IMR-90 (cell line): ENCODE data around the gene WNT3. TPM values are rescaled to one million over a fixed set of nuclear protein-coding genes. Genes with fewer than 3 reads are reported as not detected.

Experiments
- ATAC-seq: fragments of 200-7000 bp; cut with Tn5 transposase; 2 replicates; pipeline ENCODE4 v1.9.1; 2020; ENCODE audit warnings: low read depth, mild to moderate bottlenecking, moderate library complexity
- BruUV-seq: library from RNA; stranded (reverse); fragments of 400-500 nt; replicated peaks from 2 replicates; lab custom pipeline; 2021; lab: Mats Ljungman, UMichigan
- CTCF ChIA-PET: fragments of 300-600 bp; formaldehyde crosslinking; extraction: SDS; loops from one replicate; lab custom pipeline; 2021; ENCODE audit warnings: antibody characterized with exemption; lab: Yijun Ruan, JAX
- POLR2A ChIA-PET: fragments of 300-600 bp; sonication (Branson Sonifier 250); formaldehyde crosslinking; loops from one replicate; lab custom pipeline; 2022; ENCODE audit warnings: antibody characterized with exemption; ENCODE audit not compliant: unreplicated experiment; lab: Charles Lee
- DNase-seq: peaks from one replicate; pipeline ENCODE4 v3.0.0; 2013
- H2AFZ ChIP-seq: replicated peaks from 2 replicates; pipeline ENCODE3; 2013; ENCODE audit warnings: low read length, mild to moderate bottlenecking; ENCODE audit not compliant: poor library complexity
- H2AK5ac ChIP-seq: 2 replicates; pipeline ENCODE4 v1.6.1; 2013; ENCODE audit warnings: low read depth, low read length, inconsistent platforms
- H2AK9ac ChIP-seq: replicated peaks from 2 replicates; pipeline ENCODE3; 2013; ENCODE audit warnings: mild to moderate bottlenecking, low read depth, low read length, moderate library complexity; ENCODE audit not compliant: poor library complexity
- H2BK120ac ChIP-seq: 2 replicates; pipeline ENCODE4 v1.6.1; 2013; ENCODE audit warnings: low read depth, low read length, inconsistent platforms
- H2BK15ac ChIP-seq: 3 replicates; pipeline ENCODE4 v1.6.1; 2013; ENCODE audit warnings: low read depth, low read length, inconsistent platforms
- H2BK20ac ChIP-seq: 2 replicates; pipeline ENCODE4 v1.6.1; 2013; ENCODE audit warnings: low read depth, mild to moderate bottlenecking, inconsistent platforms, low read length, moderate library complexity
- H2BK5ac ChIP-seq: 2 replicates; pipeline ENCODE4 v1.6.1; 2013; ENCODE audit warnings: mild to moderate bottlenecking, low read depth, low read length, inconsistent platforms; ENCODE audit not compliant: poor library complexity, severe bottlenecking
- H3K14ac ChIP-seq: replicated peaks from 2 replicates; pipeline ENCODE4 v1.6.1; 2013; ENCODE audit warnings: low read depth, low read length, inconsistent platforms
- H3K18ac ChIP-seq: 2 replicates; pipeline ENCODE4 v1.6.1; 2013; ENCODE audit warnings: low read depth, low read length, control low read depth
- H3K23ac ChIP-seq: 2 replicates; pipeline ENCODE4 v1.6.1; 2013; ENCODE audit warnings: low read depth, low read length, inconsistent platforms
- H3K27ac ChIP-seq: 2 replicates; pipeline ENCODE4 v1.5.1; 2013; ENCODE audit warnings: mild to moderate bottlenecking, control low read depth, low read length; ENCODE audit not compliant: insufficient read depth
- H3K27me3 ChIP-seq: 2 replicates; pipeline ENCODE4 v1.6.1; 2013; ENCODE audit warnings: low read length; ENCODE audit not compliant: control insufficient read depth, insufficient read depth
- H3K36me3 ChIP-seq: 2 replicates; pipeline ENCODE4 v1.6.1; 2013; ENCODE audit warnings: low read length, mixed read lengths; ENCODE audit not compliant: control insufficient read depth, insufficient read depth
- H3K4ac ChIP-seq: 2 replicates; pipeline ENCODE4 v1.6.1; 2013; ENCODE audit warnings: low read depth, low read length, inconsistent platforms
- H3K4me1 ChIP-seq: 2 replicates; pipeline ENCODE4 v1.6.1; 2013; ENCODE audit warnings: low read length, mixed read lengths; ENCODE audit not compliant: control insufficient read depth, insufficient read depth
- H3K4me2 ChIP-seq: 2 replicates; pipeline ENCODE4 v1.6.1; 2013; ENCODE audit warnings: low read depth, mild to moderate bottlenecking, control low read depth, low read length, moderate library complexity
- H3K4me3 ChIP-seq: 2 replicates; pipeline ENCODE4 v1.5.1; 2013; ENCODE audit warnings: low read depth, mild to moderate bottlenecking, control low read depth, low read length, moderate library complexity; ENCODE audit not compliant: insufficient read depth
- H3K56ac ChIP-seq: 2 replicates; pipeline ENCODE4 v1.6.1; 2013; ENCODE audit warnings: low read length, inconsistent platforms; ENCODE audit not compliant: insufficient read depth; ENCODE audit errors: extremely low read depth
- H3K79me1 ChIP-seq, 2 experiments: 2 replicates each; pipeline ENCODE4 v1.6.1; 2013; ENCODE audit warnings: low read length in 2 of 2, inconsistent platforms in 1 of 2, low read depth in 1 of 2
- H3K9ac ChIP-seq: 2 replicates; pipeline ENCODE4 v1.6.1; 2013; ENCODE audit warnings: low read depth, low read length, control low read depth
- H3K9me1 ChIP-seq: 2 replicates; pipeline ENCODE4 v1.6.1; 2013; ENCODE audit warnings: low read length, inconsistent platforms; ENCODE audit not compliant: insufficient read depth
- H3K9me3 ChIP-seq: 2 replicates; pipeline ENCODE4 v1.6.1; 2013; ENCODE audit warnings: low read length; ENCODE audit not compliant: control insufficient read depth, insufficient read depth
- H4K20me1 ChIP-seq: 2 replicates; pipeline ENCODE4 v1.6.1; 2013; ENCODE audit warnings: low read length, inconsistent platforms; ENCODE audit not compliant: insufficient read depth
- H4K5ac ChIP-seq: 2 replicates; pipeline ENCODE4 v1.6.1; 2013; ENCODE audit warnings: mild to moderate bottlenecking, low read depth, low read length, control low read depth
- H4K8ac ChIP-seq, 2 experiments: 2 replicates each; pipeline ENCODE4 v1.6.1; 2013; ENCODE audit warnings: low read depth in 2 of 2, low read length in 2 of 2, control low read depth in 1 of 2, inconsistent platforms in 1 of 2
- H4K91ac ChIP-seq: 2 replicates; pipeline ENCODE4 v1.6.1; 2013; ENCODE audit warnings: low read depth, low read length, inconsistent platforms; ENCODE audit not compliant: insufficient read depth
- FOS ChIP-seq: fragments of 150-350 bp; IDR thresholded peaks from 2 replicates; pipeline ENCODE4 v1.6.1; 2016; ENCODE audit warnings: low read depth, low read length
- MAZ ChIP-seq: IDR thresholded peaks from 2 replicates; pipeline ENCODE4 v1.6.1; 2012; ENCODE audit warnings: low read depth, mild to moderate bottlenecking, low read length, improper control_type of control experiment, moderate library complexity, borderline replicate concordance
- RAD21 ChIP-seq: IDR thresholded peaks from 2 replicates; pipeline ENCODE4 v1.6.1; 2012; ENCODE audit warnings: low read length, improper control_type of control experiment
- RCOR1 ChIP-seq: IDR thresholded peaks from 2 replicates; pipeline ENCODE4 v1.6.1; 2012; ENCODE audit warnings: mild to moderate bottlenecking, low read length, improper control_type of control experiment; ENCODE audit not compliant: insufficient replicate concordance
- RFX5 ChIP-seq: IDR thresholded peaks from 2 replicates; pipeline ENCODE4 v1.8.0; 2012; ENCODE audit warnings: low read depth, mild to moderate bottlenecking, low read length, moderate library complexity
- WGBS, 2 experiments: methylation state at CpG; one replicate each; pipeline versions ENCODE4 v1.1.5 to v1.1.7; 2013; ENCODE audit warnings: missing lambda C conversion rate in 2 of 2; ENCODE audit not compliant: insufficient read length in 1 of 2; ENCODE audit errors: extremely low coverage in 2 of 2; 5-methylcytosine and 5-hydroxymethylcytosine counted together
- dilution Hi-C: fragments of 300-500 bp; cut with HindIII; formaldehyde crosslinking; loops from one replicate; pipeline ENCODE4 v1.14.3; 2018; ENCODE audit warnings: low sequenced_read_pairs; ENCODE audit not compliant: unreplicated experiment
- in situ Hi-C: fragments of 300-500 bp; cut with MboI; formaldehyde crosslinking; loops from 3 replicates; pipeline ENCODE4 v1.14.3; 2019; ENCODE audit warnings: low sequenced_read_pairs, inconsistent platforms, mixed read lengths
- intact Hi-C: fragments of 100-400 bp; cut with micrococcal nuclease; formaldehyde crosslinking; loops from 2 replicates; pipeline ENCODE4 v1.10.0; 2022
- polyA plus RNA-seq, 3 experiments: library from polyadenylated mRNA; depleted of rRNA; stranded (reverse); fragments of >200 nt; gene quantifications; 2 replicates each; pipeline ENCODE4 v1.2.3, GENCODE V29; 2012; ENCODE audit warnings: low replicate concordance in 1 of 3
- total RNA-seq: library from RNA; depleted of rRNA; stranded (reverse); fragments of >200 nt; gene quantifications from 2 replicates; pipeline ENCODE4 v1.2.3, GENCODE V29; 2012
- TF ChIP-seq, protein P1 (sequence below): fragments of 150-350 bp; IDR thresholded peaks from 2 replicates; pipeline ENCODE4 v1.6.1; 2016; ENCODE audit warnings: low read depth, mild to moderate bottlenecking, low read length, moderate library complexity, borderline replicate concordance

Gene WNT3
- total and polyA plus RNA-seq, 2 of the 4 experiments (the other 2 are of a cell fraction): 0.72 to 1.0 TPM

DNA sequence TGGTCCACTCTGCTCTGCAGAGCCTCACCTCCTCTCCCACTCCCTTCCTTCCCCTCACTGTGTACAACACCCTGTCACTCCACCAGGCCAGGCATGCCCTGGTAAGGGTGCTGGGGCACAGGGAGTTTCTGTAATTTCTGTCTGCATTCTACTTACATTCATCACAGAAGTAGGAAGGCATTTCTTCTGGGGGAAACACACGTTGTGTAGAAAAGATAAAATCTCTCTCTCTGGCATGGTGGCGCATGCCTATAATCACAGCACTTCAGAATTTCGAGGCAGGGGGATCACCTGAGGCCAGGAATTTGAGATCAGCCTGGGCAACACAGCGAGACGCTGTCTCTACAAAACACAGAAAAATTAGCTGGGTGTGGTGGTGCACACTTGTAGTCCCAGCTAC is 27.0 kb downstream of the WNT3 start:
- ChIA-PET POLR2A (no interaction called here), CTCF (no interaction called here)
- Histone ChIP-seq H3K14ac (no peak overlapping the region), H3K4me3 (no peak overlapping the region), H3K18ac (no peak overlapping the region), H4K8ac (no peak overlapping the region), H3K4ac (no peak overlapping the region), H3K27ac (no peak overlapping the region), H3K4me2 (no peak overlapping the region), H2BK120ac (no peak overlapping the region), H3K9ac (no peak overlapping the region), H3K36me3 (no peaks in the 10 kb centered on the region), H2AK9ac (no peak overlapping the region), H3K27me3 (peaks cover 72% of the 10 kb centered on the region), H2AK5ac (no peak overlapping the region), H3K9me1 (no peaks in the 10 kb centered on the region), H4K20me1 (no peaks in the 10 kb centered on the region), H2BK5ac (no peak overlapping the region), H3K56ac (no peak overlapping the region), H4K91ac (no peak overlapping the region), H2AFZ (no peak overlapping the region), H2BK20ac (no peak overlapping the region), H3K4me1 (no peaks in the 10 kb centered on the region), H3K79me1 (no peaks in the 10 kb centered on the region), H3K23ac (no peak overlapping the region), H3K9me3 (peaks cover 12% of the 10 kb centered on the region), H4K5ac (no peak overlapping the region), H2BK15ac (no peak overlapping the region)
- intact Hi-C loops (loop anchor here (10.0 kb wide), 1 partner anchor 63 kb away; the partner anchor contains the start of gene WNT9B), dilution Hi-C loops (no loop called here), in situ Hi-C loops (no loop called here)
- ATAC-seq (no peak), DNase-seq (no peak)
- no TSS peak for BruUV-seq
- no peak for TF ChIP-seq RFX5
- TF ChIP-seq RCOR1: no peak
- TF ChIP-seq, protein P1, sequence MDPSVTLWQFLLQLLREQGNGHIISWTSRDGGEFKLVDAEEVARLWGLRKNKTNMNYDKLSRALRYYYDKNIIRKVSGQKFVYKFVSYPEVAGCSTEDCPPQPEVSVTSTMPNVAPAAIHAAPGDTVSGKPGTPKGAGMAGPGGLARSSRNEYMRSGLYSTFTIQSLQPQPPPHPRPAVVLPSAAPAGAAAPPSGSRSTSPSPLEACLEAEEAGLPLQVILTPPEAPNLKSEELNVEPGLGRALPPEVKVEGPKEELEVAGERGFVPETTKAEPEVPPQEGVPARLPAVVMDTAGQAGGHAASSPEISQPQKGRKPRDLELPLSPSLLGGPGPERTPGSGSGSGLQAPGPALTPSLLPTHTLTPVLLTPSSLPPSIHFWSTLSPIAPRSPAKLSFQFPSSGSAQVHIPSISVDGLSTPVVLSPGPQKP: no peak
- no peak for TF ChIP-seq FOS
- no peak for TF ChIP-seq MAZ
- TF ChIP-seq RAD21: no peak
- 60% methylated on average over 1 of the region's 5 CpGs; no CpG with 5 or more reads in 1 of the 2 experiments for WGBS, 2 experiments
